Adrenal gland (tissue), 12 donors: Measurements from ENCODE around the gene COPG2. TPM values are rescaled to one million over a fixed set of nuclear protein-coding genes. Genes with fewer than 3 reads are reported as not detected.
"Not testable (repeated sequence)": the region's sequence is repeated elsewhere in the genome, so short reads cannot be mapped to it uniquely, and the experiment has no call there.

ENCODE experiments used
- DNase-seq, 7 donors: peaks; one replicate each; pipeline ENCODE4 v3.0.0-alpha.2; 2019 to 2020
- H3K27ac ChIP-seq, 5 donors: fragments of 200-600 bp; sonication (generic) in 4 of 5; 1 replicate in 3 of 5; 2 replicates in 2 of 5; pipeline versions ENCODE4 v1.5.1 to v1.8.0; 2016 to 2020; ENCODE audit warnings: mild to moderate bottlenecking in 1 of 5
- H3K27me3 ChIP-seq: fragments of 200-600 bp; 2 replicates; pipeline ENCODE4 v1.8.0; 2021
- H3K36me3 ChIP-seq, 2 donors: fragments of 200-600 bp; replicated peaks in 1 of 2; 1 replicate in 1 of 2; 2 replicates in 1 of 2; pipeline versions ENCODE4 v1.5.1 to v1.8.0; 2018 to 2022
- H3K4me1 ChIP-seq, 2 donors: fragments of 200-600 bp; replicated peaks in 1 of 2; 1 replicate in 1 of 2; 2 replicates in 1 of 2; pipeline versions ENCODE4 v1.5.1 to v1.8.0; 2018 to 2021
- H3K4me3 ChIP-seq, 4 donors: fragments of 200-600 bp; sonication (generic) in 3 of 4; one replicate each; pipeline ENCODE4 v1.5.1; 2016 to 2018
- H3K9me3 ChIP-seq, 3 donors: fragments of 200-600 bp; sonication (generic) in 1 of 3; replicated peaks in 1 of 3; 1 replicate in 2 of 3; 2 replicates in 1 of 3; pipeline versions ENCODE4 v1.5.1 to v1.8.0; 2016 to 2021
- POLR2A ChIP-seq, 2 donors: fragments of 450-650 bp; IDR thresholded peaks; one replicate each; pipeline ENCODE4 v1.6.1; 2017; ENCODE audit warnings: antibody characterized with exemption in 2 of 2, mild to moderate bottlenecking in 2 of 2, moderate library complexity in 1 of 2
- WGBS, 4 donors: extraction: QIAGEN DNeasy Blood & Tissue Kit in 2 of 4; methylation state at CpG; one replicate each; pipeline versions ENCODE4 v1.1.5 to v1.1.7; 2013 to 2017; 5-methylcytosine and 5-hydroxymethylcytosine counted together
- intact Hi-C, 2 donors: fragments of 100-400 bp; cut with DNase I; formaldehyde crosslinking; loops; one replicate each; pipeline versions ENCODE4 v1.14.1 to v1.15.0; 2022 to 2023
- polyA plus RNA-seq, 3 donors: library from polyadenylated mRNA; stranded (reverse); fragments of 200-250 nt in 2 of 3; fragments of 350-450 nt in 1 of 3; fragmentation: Illumina TruSeq in 1 of 3; extraction: RNeasy Lipid Tissue Mini Kit (QIAGEN cat#74804) in 1 of 3; gene quantifications; one replicate each; pipeline ENCODE4 v1.2.3, GENCODE V29; 2013 to 2014
- total RNA-seq, 9 donors: library from RNA; depleted of rRNA in 4 of 9; stranded (reverse); fragments of >200 nt in 4 of 9; fragments of 120-200 nt in 1 of 9; fragmentation: NEBNext Ultra II Directional in 1 of 9; extraction: Animal tissue kit (Norgen Biotek cat#: 25700) in 1 of 9; gene quantifications; one replicate each; pipeline versions ENCODE4 v1.1.0 to v1.2.4, GENCODE V29; 2013 to 2023
- TF ChIP-seq, protein P1 (sequence below), 6 experiments: fragments of 450-650 bp in 4 of 6; fragments of 200-600 bp in 2 of 6; sonication (generic) in 1 of 6; IDR thresholded peaks; 1 replicate in 5 of 6; 2 replicates in 1 of 6; pipeline versions ENCODE4 v1.5.1 to v1.8.0; 2016 to 2021; ENCODE audit warnings: antibody characterized with exemption in 6 of 6, mild to moderate bottlenecking in 2 of 6, moderate library complexity in 1 of 6
- donor health status: healthy with polysubstance abuse.
- donor health status: Bipolar disorder and iron deficiency.
- donor health status: DM: yes; HTN: yes; CAD: no.
- donor health status: DM: no; HTN: no; CAD: no.
- donor health status: DM: no; HTN: no; CAD: no.
- donor health status: DM: yes; HTN: yes; CAD: no.

Gene COPG2
- total and polyA plus RNA-seq, 12 donors, result 12.2 to 73.1 (median 37.9) TPM

DNA sequence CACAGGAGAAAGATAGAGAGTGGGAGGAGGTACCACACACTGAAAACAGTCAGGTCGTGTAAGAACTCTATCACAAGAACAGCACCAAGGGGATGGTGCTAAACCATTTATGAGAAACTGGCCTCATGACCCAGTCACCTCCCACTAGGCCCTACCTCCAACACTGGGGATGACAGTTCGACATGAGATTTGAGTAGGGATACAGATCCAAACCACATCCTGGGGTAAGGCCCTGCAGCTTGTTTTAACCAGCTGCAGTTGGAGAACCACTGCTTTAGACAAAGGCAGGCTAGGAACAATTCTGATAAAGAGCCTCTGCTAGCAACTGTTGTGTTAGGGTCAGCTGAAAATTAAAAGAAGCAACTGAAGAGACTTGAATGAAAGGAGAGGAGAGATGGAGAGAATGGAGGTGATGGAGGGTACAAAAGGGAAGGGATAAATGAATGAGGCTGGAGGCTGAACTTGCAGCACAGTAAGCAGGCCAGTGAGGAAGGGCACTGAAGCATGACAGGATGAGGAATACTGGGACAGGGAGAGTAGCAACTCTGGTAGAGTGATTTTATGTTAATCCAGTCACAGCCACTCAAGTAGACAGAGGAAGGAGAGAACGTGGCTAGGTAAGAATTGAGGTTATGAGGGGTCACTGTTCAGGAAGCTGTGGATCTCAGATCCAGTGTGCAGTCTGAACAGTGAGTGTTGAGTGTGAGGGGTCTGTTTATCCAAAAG is 153.1 kb downstream of the COPG2 start:
- 78 to 91% (median 87%) methylated on average over 3 of the region's 3 CpGs for WGBS, 4 donors
- TF ChIP-seq, protein P1, sequence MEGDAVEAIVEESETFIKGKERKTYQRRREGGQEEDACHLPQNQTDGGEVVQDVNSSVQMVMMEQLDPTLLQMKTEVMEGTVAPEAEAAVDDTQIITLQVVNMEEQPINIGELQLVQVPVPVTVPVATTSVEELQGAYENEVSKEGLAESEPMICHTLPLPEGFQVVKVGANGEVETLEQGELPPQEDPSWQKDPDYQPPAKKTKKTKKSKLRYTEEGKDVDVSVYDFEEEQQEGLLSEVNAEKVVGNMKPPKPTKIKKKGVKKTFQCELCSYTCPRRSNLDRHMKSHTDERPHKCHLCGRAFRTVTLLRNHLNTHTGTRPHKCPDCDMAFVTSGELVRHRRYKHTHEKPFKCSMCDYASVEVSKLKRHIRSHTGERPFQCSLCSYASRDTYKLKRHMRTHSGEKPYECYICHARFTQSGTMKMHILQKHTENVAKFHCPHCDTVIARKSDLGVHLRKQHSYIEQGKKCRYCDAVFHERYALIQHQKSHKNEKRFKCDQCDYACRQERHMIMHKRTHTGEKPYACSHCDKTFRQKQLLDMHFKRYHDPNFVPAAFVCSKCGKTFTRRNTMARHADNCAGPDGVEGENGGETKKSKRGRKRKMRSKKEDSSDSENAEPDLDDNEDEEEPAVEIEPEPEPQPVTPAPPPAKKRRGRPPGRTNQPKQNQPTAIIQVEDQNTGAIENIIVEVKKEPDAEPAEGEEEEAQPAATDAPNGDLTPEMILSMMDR (IDR thresholded peaks at IDR 0.05), result no peak
- no peak for TF ChIP-seq POLR2A (IDR thresholded peaks at IDR 0.05)
- H3K4me3 ChIP-seq, result no peak overlapping the region
- H3K36me3 ChIP-seq, result peaks cover 0 to under 1% of the 10 kb centered on the region in 2 donors
- H3K27ac ChIP-seq, result no peak overlapping the region
- no peak for DNase-seq
- intact Hi-C loops, result no loop called here
- H3K4me1 ChIP-seq, result no peaks in the 10 kb centered on the region
- H3K27me3 ChIP-seq, result no peaks in the 10 kb centered on the region
- H3K9me3 ChIP-seq, result no peaks in the 10 kb centered on the region

DNA sequence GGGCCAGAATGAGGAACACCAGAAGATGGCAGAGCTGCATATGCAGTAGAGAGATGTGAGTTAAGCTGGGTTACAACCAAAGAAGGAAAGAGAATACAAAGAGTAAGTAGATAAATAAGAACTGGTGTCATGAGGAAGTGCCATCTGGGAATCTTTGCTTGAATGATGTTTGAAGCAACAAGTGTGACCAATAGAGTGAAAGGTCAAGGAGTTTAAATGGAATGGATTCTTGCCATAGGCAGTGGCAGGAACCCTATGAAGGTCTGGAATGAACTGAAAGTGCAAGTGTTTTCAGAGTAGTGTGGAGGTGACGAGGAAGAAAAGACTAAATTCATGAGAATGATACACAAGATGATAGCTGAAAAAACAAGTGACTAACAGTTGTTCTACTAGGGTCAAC is 155.1 kb downstream of the COPG2 start:
- Histone ChIP-seq H3K4me1 (no peaks in the 10 kb centered on the region), H3K27ac (no peak overlapping the region), H3K36me3 (no peaks in the 10 kb centered on the region), H3K27me3 (no peaks in the 10 kb centered on the region), H3K9me3 (no peaks in the 10 kb centered on the region), H3K4me3 (no peak overlapping the region)
- WGBS, 4 donors, result 92 to 100% (median 93%) methylated on average over 1 of the region's 1 CpG
- TF ChIP-seq, protein P1 (IDR thresholded peaks at IDR 0.05), result no peak
- no peak for TF ChIP-seq POLR2A (IDR thresholded peaks at IDR 0.05)
- no peak for DNase-seq
- intact Hi-C loops, result no loop called here

DNA sequence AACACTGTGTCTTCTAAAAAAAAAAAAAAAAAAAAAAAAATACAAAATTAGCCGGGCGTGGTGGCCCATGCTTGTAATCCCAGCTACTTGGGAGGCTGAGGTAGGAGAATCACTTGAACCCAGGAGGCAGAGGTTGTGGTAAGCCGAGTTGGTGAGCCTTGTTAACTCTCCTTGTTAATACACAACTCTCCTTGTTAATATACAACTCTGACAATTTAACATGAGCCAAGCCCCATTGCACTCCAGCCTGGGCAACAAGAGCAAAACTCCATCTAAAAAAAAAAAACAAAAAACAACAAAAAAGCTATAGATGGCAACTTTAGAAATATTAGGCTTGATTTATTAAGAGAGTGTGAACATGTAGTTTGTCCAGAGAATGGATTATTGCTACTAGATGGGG is 156.5 kb downstream of the COPG2 start:
- H3K27me3 ChIP-seq, H3K4me1 ChIP-seq, H3K4me3 ChIP-seq, H3K27ac ChIP-seq, intact Hi-C loops, H3K9me3 ChIP-seq, DNase-seq: not testable (repeated sequence)
- WGBS, 4 donors, result 95 to 99% (median 98%) methylated on average over 3 of the region's 3 CpGs
- peaks cover 0 to 14% of the 10 kb centered on the region in 2 donors for H3K36me3 ChIP-seq

DNA sequence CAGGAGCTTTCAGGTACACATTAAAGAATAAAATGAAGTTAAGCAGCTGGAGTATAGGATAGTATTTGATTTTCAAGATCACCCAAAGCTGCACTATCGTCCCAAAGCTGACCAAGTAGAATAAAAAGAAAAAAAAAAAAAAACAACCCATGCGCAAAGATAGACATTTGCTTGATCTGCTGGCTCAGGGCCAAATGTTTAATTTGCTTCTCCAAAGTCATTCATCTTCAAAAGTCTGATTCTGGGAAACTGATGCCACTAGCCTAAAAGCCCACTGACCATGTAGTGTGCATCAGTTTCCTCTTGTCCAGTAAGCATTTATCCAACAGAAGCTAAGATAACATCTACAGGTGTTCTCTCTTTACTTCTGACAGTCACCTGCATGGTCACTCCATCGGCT is 162.2 kb downstream of the COPG2 start:
- no peak for DNase-seq
- no peaks in the 10 kb centered on the region for H3K27me3 ChIP-seq
- H3K4me1 ChIP-seq, result no peaks in the 10 kb centered on the region
- no peak for TF ChIP-seq POLR2A (IDR thresholded peaks at IDR 0.05)
- TF ChIP-seq, protein P1 (IDR thresholded peaks at IDR 0.05), result no peak
- 96 to 98% (median 97%) methylated on average over 3 of the region's 3 CpGs for WGBS, 4 donors
- no peaks in the 10 kb centered on the region for H3K9me3 ChIP-seq
- no peak overlapping the region for H3K4me3 ChIP-seq
- intact Hi-C loops, result no loop called here
- H3K36me3 ChIP-seq, result peaks cover 0 to 55% of the 10 kb centered on the region in 2 donors
- no peak overlapping the region for H3K27ac ChIP-seq

DNA sequence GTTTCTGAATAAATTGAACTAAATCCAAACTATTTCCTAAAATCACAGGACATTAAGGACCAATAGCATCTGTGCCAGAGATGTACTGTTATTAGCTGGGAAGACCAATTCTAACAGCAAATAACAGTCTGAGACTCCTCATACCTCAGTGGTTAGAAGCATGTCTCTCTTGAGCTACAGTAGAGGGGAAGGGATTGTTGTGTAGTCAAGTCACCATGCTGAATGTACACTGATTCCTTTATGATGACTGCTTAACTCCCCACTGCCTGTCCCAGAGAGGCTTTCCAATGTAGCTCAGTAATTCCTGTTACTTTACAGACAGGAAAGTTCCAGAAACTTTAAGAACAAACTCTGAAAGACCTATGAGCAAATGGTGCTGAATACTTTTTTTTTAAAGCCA is 162.8 kb downstream of the COPG2 start:
- no peaks in the 10 kb centered on the region for H3K27me3 ChIP-seq
- TF ChIP-seq POLR2A (IDR thresholded peaks at IDR 0.05), result no peak
- TF ChIP-seq, protein P1 (IDR thresholded peaks at IDR 0.05), result no peak
- H3K36me3 ChIP-seq, result peaks cover 0 to 60% of the 10 kb centered on the region in 2 donors
- H3K27ac ChIP-seq, result no peak overlapping the region
- no peaks in the 10 kb centered on the region for H3K4me1 ChIP-seq
- no peaks in the 10 kb centered on the region for H3K9me3 ChIP-seq
- H3K4me3 ChIP-seq, result no peak overlapping the region
- intact Hi-C loops, result no loop called here
- no peak for DNase-seq
